GM21717 (cell line): ENCODE results near the gene SPRR2E.
"Not testable (repeated sequence)": the region's sequence is repeated elsewhere in the genome, so short reads cannot be mapped to it uniquely, and the experiment has no call there.

ENCODE experiments used
- ATAC-seq: cut with Tn5 transposase; IDR thresholded peaks from one replicate; pipeline ENCODE4 v1.9.1; 2021; ENCODE audit warnings: mild to moderate bottlenecking, moderate library complexity; ENCODE audit not compliant: unreplicated experiment

Gene SPRR2E

DNA sequence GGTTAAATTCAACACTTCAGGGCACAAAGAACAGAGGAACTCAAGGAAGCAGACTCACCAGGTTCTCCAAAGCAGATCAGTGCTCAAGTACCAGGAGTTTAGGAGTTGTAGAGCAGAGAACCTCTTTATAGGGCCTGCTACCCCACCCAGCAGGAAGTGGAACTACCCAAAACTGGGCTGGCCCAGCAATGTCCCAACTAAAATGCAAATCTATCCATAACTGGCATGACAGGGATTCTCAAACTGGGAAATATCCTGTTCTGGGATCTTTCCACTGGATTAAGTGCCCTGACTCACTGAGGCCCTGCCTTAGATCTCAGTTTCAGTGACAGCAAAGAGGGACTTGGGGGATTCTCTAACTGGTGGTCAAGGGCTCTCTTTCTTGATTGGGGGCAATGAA is at the start of gene SPRR2E:
SPRR2E (minus strand) TSS at position 101 of the 400 bp plus-strand sequence. CDS start 775 bp downstream, outside the sequence.
- ATAC-seq, result no peak

DNA sequence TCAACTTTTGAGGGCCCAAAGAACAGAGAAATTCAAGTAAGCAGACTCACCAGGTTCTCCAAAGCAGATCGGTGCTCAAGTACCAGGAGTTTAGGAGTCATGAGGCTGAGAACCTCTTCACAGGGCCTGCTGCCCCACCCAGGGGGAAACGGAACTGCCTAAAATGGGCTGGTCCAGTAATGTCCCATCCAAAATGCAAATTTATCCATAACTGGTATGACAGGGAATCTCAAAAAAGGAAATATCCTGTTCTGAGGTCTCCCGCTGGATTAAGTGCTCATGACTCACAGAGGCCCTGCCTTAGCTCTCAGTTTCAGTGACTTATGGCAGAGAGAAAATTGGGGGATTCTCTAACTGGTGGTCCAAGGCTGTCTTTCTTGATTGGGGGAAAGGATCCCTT is 47.1 kb upstream of the SPRR2E start:
- ATAC-seq, result no peak

DNA sequence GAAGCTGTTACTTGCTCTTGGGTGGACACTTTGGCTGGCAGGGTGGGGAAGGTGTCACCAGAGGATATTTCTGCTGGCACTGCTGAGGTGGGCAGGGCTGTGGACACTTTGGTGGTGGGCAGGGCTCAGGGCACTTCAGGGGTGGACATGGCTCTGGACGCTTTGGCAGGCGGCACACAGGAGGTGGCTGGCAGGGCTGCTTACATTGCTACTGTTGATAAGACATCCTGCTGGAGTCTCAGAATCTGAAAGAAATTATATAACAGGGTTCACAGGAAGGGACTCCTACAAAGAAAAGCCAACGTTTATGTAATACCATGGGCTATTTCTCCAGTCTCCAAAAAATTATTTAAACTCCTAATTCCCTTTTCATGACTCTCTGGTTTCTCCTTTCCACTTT is 46.2 kb upstream of the SPRR2E start:
- ATAC-seq, result no peak

DNA sequence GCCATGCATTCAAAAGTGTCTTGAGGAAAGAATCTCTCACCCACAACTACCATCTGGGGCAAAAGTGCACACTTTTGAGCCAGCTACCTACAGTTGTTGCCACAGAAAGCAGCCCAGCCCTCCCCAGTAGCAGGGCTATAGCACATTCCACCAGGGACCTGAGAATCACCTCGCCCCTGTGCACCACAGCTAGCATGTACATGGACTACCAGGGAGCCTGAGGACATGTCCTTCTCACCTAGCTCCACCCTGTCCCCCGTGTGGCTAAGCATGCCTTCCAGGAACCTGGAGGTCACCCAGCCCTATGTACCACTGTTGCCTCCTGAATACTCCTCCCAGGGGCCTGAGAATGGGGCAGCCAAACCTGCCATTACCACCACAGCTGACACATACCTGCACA is 39.4 kb upstream of the SPRR2E start:
- no peak for ATAC-seq

DNA sequence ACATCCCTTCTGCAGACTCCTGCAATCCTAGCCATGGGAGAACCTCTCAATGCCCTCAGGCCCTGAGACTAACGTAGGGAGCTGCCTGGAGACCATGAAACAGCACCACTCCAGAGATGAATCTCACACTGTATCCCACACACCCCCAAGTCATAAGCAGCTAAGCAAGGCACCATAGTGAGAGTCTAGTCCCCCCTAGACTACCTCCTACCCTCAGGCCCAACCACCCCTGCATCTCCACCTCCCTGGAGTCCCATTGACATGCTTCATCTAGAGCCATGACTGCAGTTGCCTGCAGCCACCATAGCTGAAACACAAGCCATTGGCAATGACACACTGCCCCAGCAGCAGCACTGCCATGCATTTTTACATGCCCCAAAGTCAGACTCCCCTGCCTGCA is 38.9 kb upstream of the SPRR2E start:
- ATAC-seq, result no peak

DNA sequence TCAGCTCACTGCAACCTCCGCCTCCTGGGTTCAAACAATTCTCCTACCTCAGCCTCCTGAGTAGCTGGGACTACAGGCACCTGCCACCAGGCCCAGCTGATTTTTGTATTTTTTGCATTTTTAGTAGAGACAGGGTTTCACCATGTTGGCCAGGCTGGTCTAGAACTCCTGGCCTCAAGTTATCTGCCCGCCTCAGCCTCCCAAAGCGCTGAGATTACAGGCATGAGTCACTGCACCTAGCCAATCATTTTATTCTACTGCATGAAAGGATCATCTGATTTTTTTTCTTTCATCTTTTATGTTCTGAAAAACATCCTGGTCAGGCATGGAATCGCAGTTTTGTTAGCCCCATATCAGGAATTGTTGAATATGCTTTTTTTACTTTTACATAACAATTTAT is 34.4 kb upstream of the SPRR2E start:
- not testable (repeated sequence) for ATAC-seq

DNA sequence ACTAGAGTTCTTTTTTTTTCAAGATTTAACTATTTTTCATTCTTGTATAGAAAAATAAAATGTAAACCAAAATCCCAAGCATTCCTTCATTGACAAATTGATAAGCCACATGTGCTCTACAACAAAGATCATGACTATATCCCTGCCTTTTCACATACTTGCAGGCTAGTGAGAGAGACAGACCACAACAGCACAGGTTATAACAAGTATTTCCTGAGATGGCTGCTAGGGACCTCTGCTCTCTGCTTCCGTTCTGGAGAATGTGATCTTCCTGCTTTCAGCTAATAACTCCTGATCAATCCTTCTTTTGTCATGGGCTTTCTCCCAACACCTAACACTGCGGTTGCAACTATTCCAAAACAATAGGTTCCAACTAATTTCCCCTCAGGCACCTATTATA is 33.0 kb upstream of the SPRR2E start:
- no peak for ATAC-seq

DNA sequence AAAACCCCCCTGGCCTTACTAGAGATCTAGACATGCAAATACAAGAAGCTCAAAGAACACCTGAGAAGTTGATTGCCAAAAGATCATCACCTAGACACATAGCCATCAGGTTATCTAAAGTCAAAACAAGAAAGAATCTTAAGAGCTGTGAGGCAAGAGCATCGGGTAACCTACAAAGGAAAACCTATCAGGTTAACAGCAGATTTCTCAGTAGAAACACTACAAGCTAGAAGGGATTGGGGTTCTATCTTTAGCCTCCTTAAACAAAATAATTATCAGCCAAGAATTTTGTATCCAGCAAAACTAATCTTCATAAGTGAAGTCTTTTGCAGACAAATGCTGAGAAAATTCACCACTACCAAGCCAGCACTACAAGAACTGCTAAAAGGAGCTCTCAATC is 31.2 kb upstream of the SPRR2E start:
- no peak for ATAC-seq

DNA sequence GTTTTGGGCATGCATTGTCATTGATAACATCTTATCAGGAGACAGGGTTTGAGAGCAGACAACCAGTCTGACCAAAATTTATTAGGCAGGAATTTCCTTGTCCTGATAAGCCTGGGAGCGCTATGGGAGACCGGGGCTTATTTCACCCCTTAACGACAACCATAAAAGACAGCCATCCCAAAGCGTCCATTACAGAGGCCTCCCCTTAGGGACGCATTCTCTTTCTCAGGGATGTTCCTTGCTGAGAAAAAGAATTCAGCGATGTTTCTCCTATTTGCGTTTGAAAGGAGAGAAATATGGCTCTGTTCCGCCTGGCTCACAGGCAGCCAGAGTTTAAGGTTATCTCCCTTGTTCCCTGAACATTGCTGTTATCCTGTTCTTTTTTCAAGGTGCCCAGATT is 29.5 kb upstream of the SPRR2E start:
- ATAC-seq, result not testable (repeated sequence)

DNA sequence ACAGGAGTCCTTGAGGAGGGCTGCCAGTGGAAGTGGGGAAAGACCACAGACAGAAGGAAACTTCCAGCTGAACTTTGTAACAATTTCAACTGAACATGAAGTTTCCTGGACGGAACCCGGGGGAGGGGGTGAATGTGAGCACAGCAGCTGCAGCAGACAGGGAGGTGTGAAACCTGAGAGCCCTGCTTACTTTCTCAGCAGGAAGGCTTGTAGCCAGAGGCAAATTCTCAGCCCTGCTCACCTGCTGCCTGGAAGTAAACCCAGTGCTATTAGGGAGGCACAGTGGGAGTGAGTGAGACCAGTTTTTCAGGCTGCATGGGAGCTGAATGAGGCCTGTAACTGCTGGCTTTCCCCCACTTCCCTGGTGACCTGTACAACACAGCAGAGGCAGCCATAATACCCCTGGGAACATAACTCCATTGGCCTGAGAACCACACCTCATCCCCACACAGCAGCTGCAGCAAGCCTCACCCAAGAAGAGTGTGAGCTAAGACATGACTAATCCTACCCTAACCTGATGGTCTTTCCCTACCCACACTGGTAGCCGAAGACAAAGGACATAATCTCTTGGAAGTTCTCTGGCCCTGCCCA is 28.6 kb upstream of the SPRR2E start:
- ATAC-seq, result no peak

DNA sequence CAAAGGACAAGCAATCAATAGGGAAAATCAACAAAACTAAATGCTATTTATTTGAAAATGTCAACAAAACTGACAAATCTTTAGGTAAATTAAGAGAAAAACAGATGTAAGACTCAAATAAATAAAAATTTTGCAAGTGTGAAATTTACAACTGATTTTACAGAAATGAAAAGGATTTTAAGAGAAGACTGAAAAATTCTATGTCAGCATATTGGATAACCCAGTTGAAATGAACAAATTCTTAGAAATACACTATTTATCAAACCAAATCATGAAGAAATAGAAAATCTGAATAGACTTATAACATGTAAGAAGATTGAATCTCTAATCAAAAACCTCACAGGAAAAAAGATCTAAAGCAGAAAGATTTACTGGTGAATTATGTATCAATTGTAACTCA is 26.6 kb upstream of the SPRR2E start:
- ATAC-seq, result no peak

DNA sequence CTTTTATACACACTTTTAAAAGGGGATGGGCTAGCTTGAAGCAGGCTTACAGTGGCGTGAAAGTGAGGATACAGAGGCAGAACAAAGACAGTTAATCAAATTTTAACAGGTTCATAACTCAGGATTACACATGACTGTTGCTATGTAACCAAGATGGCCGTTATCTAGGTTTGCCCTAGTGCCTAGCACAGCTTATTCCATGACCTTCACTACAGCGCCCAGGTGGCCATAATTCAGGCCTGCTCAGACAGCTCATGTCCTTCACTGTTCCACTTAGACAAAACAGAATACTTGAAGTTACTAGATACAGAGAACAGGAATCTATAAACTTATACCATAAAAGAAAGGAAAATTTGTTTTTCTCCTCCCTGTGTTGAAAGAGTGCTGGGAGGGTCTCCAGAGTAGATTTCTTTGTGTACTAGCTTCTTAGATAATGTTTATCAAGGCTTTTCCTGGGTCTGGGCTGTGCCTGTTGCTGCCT is 25.2 kb upstream of the SPRR2E start:
- ATAC-seq, result no peak

DNA sequence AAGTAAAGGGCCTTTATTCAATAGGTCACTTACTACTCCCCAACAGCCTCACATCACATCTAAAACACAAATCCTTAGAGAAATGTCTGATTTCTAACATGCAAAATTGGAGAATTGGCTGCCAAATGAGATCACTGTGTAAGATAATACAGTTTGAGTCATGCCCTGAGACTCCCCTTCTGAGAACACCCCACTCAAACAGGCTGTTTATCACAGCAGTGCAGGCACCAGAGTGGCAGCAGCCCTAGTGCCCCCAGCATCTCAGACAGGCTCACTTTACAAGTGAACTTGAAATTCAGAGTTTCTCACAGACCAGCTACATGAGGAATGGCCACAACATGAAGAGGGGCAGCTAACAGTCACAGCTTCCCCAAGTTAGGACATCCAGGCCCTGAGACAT is 20.9 kb upstream of the SPRR2E start:
- not testable (repeated sequence) for ATAC-seq

DNA sequence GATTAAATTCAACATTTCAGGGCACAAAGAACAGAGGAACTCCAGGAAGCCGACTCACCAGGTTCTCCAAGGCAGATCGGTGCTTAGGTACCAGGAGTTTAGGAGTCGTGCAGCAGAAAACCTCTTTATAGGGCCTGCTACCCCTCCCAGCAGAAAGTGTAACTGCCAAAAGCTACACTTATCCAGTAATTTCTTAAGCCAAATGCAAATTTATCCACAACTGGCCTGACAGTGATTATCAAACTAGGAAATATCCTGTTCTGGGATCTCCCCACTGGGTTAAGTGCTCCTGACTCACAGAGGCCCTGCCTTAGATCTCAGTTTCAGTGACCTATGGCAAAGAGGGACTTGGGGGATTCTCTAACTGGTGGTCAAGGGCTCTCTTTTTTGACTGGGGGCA is 19.1 kb upstream of the SPRR2E start, which contains the start of gene SPRR2F:
SPRR2F (minus strand) TSS at position 101 of the 400 bp plus-strand sequence. CDS start 783 bp downstream, outside the sequence.
- no peak for ATAC-seq

DNA sequence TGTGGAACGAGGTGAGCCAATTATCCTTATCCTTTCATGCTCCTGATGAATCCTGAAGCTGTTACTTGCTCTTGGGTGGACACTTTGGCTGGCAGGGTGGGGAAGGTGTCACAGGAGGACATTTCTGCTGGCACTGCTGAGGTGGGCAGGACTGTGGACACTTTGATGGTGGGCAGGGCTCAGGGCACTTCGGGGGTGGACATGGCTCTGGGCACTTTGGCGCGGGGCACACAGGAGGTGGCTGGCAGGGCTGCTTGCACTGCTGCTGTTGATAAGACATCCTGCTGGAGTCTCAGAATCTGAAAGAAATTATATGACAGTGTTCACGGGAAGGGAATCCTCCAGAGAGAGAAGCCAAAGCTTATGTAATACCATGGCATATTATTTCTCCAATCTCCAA is 18.1 kb upstream of the SPRR2E start:
- not testable (repeated sequence) for ATAC-seq

DNA sequence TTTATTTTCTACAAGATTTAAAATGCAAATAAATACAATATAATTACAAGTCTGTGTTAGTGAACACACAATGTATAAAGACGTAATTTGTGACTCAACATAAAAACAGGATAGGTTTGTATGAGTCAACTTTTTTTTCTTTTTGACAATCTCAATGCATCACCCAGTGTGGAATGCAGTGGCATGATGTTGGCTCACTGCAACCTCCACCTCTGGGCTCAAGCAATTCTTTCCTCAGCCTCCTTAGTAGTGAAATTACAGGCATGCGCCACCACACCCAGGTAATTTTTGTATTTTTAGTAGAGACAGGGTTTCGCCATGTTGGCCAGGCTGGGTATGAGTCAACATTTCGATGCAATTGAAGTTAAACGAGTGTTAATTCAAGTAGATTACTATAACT is 5.9 kb upstream of the SPRR2E start:
- ATAC-seq, result no peak

DNA sequence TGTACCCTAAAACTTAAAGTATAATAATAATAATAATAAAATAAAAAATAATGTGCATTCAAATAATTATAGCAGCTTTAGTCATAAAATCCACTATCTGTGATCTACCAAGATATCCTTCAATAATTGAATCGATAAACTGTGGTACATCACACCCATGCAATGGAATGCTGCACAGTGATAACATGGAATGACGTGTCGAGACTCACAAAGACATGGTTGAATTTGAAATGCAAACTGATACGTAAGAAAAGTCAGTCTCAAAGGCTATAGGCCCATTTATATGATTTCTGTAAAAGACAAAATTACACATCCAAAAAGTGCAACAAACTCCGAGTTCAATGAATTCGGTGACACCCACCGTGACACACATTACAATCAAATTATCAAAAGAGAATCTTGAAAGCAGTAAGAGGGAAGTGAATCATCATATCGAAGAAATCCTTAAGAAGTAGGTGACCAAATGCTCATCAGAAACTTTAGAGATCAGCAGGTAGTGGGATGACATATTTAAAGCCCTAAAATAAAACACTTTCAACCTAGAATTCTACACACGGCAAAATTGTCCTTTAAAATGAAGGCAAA is 5.2 kb upstream of the SPRR2E start:
- ATAC-seq, result no peak

DNA sequence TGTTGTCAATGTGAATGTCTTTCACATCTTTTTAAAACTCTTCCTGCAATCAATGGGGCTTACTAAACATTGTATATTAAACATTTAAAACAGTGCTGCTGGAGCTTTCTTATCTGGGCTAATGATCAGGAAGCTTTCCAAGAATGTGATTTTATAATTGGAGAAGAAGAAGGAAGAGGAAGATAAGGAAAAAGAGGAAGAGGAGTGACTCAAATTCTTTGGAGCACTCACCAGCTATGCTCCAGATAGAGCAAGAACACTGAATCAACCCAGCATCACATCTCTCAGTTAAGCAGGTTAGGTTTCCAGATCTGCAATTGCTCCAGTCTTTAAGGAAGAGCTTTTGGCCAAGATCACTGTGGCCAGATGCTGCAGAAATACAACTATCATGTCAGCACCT is 1.4 kb upstream of the SPRR2E start:
- no peak for ATAC-seq

DNA sequence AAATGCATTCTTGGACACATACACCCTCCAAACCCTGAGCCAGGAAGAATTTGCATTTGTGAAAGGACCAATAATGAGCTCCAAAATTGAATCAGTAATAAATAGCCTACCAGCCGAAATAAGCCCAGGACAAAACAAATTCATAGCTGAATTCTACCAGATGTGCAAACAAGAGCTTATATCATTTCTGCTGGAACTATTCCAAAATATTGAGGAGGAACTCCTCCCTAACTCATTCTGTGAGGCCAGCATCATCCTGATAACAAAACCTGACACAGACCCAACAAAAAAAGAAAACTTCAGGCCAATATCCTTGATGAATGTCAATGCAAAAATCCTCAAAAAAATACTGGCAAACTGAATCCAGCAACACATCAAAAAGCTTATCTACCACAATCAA is 6.7 kb downstream of the SPRR2E start:
- ATAC-seq, result no peak

DNA sequence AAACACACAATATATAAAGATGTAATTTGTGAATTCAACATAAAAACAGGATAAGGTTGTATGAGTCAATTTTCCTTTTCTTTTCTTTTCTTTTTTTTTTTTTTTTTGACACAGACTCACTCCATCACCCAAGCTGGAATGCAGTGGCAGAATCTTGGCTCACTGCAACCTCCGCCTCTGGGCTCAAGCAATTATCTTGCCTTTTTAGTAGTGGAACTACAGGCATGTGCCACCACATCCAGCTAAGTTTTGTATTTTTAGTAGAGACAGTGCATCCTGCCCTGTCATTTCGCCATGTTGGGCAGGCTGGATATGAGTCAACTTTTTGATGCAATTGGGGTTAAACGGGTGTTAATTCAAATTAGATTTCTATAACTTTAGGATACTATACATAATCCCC is 12.6 kb downstream of the SPRR2E start:
- ATAC-seq, result no peak

DNA sequence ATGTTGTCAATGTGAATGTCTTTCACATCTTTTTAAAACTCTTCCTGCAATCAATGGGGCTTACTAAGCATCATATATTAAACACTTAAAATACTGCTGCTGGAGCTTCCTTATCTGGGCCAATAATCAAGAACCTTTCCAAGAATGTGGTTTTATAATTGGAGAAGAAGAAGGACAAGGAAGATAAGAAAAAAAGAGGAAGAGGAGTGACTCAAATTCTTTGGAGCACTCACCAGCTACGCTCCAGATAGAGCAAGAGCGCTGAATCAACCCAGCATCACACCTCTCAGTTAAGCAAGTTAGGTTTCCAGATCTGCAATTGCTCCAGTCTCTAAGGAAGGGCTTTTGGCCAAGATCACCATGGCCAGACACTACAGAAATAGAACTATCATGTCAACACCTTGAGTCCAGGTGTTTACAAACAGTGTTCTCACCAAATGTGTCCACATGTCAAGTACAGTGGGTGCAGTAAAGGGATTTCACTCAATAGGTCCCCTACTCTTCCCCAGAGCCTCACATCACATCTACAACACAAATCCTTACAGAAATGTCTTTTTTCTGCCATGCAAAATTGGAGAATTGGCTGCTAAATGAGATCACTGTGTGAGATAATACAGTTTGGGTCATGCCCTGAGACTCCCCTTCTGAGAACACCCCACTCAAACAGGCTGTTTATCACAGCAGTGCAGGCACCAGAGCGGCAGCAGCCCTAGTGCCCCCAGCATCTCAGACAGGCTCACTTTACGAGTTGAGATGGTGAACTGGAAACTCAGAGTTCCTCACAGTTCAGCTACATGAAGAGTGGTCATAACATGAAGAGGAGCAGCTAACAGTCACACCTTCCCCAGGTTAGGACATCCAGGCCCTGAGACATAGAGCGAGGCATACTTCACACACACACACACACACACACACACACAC is 21.3 kb downstream of the SPRR2E start:
- no peak for ATAC-seq

DNA sequence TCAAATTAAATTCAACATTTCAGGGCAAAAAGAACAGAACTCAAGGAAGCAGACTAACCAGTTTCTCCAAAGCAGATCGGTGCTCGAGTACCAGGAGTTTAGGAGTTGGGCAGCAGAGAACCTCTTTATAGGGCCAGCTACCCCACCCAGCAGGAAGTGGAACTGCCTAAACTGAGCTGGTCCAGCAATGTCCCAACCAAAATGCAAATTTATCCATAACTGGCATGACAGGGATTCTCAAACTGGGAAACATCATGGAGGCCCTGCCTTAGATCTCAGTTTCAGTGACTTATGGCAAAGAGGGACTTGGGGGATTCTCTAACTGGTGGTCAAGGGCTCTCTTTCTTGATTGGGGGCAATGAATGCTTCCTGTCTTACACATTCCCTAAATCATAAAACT is 22.8 kb downstream of the SPRR2E start, which contains the start of gene SPRR2B:
SPRR2B (minus strand) TSS at position 101 of the 400 bp plus-strand sequence. CDS start 772 bp downstream, outside the sequence.
- ATAC-seq, result no peak
